Stimulated activated CD4-positive, alpha-beta T cell treated with anti-CD3 and anti-CD28 coated beads, Interleukin-15, amount 100 ng/mL, for 1 hour (primary cell): ENCODE results near the gene TAF10.

ENCODE experiments used
- DNase-seq, 2 donors: peaks; one replicate each; pipeline ENCODE4 v3.0.0-alpha.2; 2020; ENCODE audit warnings: low read depth in 1 of 2, low spot score in 1 of 2

TAF10 gene

GRCh38 chr11:6561288-6561687, 50.7 kb downstream of the TAF10 start:
- no peak for DNase-seq
